SHP77 (cell line): Measurements from ENCODE around the gene GAREM1.
A peak's percentile ranks its signal among the peaks of the same experiment; 100 is the strongest.

Experiments
- DNase-seq, 2 experiments: peaks; one replicate each; lab custom pipeline; 2025; lab: John Stamatoyannopoulos, UW

The GAREM1 gene

DNA sequence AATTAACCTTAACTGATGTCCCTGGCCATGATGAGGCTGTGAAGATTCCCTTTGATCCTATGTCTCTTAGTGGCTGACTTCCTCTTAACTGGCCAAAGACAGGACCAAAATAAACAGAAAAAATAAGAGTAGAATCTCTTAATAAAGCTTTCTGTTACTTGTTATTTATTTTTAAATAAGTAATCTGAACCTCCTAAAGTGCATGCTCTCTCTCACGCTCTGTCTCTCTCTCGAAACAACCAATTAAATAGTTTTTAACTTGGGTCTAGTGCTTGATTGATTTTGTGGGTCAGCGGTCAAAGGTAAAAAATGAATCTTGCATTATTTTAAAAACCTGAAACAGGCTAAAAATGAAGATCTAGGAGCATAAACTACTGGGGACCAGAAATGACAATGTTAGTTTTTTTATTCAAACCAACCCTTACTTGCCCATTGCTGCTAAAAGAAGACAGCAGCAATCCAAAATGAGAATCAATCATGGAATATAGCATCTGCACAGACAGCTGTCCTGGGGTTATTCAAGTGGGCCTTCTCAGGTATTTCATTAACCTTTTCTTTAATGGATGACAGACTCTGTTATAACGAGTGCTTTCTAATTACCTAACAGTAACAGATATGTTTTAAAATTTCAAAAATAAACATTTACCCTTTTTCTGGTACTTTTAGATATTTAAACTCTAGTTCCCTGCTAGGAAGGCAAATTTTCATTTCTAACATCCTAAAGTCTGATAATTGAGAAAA, 11.2 kb downstream of the GAREM1 start:
- no peak for DNase-seq

DNA sequence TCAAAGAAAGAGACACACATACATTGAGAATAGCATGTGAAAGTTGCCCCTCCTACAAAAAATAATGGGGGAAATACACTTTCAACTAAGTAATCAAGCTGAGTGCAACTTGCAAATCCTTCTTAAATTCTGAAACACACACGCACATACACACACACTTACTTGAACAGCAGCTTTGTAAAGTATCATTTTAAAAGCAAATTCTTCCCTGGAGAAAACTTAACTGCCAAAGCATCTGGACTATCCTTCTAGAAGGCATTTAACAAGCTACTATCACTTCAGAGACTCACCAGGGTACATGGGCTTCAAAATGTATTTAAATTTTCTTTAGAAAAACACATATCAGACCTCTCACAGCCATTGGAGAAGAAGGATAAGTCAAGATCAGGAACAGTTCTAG, 15.3 kb downstream of the GAREM1 start:
- DNase-seq, result no peak

DNA sequence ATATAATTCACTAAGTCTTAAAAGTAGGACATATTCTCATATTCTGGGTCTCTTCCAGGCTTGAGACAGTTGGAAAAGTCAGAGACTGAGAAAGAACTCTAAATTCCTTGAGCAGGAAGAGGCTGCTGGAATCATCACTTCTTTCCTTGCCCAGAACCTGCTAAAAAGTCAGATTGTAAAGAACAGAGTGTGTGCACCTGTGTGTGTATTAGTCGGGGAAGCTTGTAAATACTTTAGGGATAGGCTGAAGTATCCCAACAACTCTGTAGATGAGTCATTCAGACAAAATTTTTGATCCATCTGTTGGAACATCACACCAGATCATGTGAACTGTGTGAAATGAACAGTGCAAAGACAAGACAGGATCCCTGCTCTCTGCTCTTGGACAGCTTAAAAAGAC, 16.1 kb downstream of the GAREM1 start:
- no peak for DNase-seq

DNA sequence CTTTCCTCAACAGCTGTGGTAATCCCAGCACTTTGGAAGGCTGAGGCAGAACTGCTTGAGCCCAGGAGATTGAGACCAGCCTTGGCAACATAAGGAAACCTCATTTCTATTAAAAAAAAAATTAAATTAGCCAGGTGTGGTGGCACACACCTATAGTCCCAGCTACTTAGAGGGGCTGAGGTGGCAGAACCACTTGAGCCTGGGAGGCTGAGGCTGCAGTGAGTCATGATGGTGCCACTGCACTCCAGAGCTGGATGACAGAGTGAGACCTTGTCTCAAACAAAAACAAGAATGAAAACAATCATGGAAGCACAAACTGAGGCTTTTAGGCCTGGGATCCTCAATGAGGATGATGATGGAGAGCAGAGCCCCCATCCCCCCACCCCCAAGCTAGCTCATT, 19.8 kb downstream of the GAREM1 start:
- no peak for DNase-seq

DNA sequence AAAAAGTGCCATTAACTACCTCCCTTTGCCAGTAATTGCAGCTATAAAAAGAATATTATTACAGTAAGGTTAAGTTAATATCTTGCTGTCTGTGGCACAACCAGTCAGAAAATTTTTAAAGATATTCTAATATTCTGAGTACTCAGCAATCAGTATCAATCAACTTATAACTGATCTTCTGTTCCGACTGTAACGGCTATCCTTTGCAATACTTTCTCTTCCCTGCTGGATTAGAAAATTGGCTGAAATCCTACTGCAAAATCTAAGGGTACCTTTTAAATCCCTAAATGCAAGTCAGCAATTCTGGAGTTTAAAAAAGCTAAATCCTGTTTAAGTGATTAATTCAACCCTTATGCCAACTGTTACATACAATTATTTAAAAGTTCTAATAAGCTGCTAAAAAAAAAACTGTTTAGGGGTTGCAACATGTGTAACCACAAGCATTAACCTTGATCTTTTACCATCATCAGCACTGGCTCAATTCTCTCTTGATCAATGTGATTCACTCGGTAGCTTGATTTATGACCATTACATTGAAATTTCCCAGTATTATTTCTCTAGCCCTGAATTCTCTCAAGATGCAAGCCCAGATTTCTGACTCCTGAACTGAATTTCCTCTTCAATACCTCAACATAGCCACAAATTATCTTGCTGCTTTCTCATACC, 20.5 kb downstream of the GAREM1 start:
- no peak for DNase-seq

DNA sequence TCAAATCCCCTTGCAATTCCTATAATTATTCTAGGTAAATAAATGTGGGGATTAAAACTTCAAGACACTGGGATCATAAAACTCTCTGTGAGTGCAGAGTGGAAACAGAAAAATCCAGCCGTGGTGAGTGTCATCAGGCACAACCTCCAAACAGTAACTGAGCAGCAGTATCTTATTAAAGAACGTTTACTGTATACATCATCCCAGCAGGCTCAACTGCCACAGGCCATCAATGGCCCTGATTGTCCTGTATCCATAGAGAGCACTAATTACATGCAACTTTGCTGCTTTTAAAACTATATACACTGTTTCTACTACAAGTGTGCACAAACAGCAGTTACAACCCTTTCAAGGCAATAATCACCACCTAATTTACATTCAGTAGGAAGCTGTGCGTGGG, 23.9 kb downstream of the GAREM1 start:
- DNase-seq, result no peak

DNA sequence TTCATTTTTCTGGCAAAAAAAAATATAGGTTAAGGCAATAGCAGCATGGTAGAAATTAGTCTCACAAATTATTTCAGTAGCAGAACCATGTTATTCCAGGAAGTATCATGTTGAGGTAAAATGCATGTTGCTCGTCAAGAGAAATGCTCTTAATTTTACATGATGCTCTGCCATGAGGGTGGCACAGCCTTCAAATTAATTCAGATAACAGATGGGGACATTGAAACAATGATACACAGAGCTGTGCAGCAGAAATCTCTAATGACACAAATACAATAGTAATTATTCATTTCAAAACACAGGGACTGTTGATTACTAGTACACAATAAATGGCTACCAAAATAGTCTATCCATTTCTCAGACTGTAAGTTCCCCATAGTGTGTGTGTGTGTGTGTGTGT, 24.8 kb downstream of the GAREM1 start:
- no peak for DNase-seq

DNA sequence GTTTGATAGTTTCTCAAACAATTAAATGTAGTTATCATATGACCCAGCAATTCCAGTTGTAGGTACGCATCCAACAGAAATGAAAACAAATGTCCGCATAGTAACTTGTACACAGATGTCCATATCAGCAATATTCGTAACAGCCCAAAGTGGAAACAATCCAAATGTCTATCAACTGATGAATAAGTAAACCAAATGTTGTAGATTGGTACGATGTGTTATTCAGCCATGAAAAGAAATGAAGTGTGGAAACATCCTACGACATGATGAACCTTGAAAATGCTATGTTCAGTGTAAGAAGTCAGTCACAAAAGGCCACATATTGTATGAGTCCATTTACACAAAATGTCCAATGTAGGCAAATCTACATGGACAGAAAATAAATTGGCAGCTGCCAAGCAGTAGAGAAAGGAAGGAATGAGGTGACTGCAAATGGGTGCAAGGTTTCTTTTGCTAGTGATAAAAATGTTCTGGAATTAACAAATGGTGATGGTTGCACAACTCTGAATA, 26.9 kb downstream of the GAREM1 start:
- no peak for DNase-seq

DNA sequence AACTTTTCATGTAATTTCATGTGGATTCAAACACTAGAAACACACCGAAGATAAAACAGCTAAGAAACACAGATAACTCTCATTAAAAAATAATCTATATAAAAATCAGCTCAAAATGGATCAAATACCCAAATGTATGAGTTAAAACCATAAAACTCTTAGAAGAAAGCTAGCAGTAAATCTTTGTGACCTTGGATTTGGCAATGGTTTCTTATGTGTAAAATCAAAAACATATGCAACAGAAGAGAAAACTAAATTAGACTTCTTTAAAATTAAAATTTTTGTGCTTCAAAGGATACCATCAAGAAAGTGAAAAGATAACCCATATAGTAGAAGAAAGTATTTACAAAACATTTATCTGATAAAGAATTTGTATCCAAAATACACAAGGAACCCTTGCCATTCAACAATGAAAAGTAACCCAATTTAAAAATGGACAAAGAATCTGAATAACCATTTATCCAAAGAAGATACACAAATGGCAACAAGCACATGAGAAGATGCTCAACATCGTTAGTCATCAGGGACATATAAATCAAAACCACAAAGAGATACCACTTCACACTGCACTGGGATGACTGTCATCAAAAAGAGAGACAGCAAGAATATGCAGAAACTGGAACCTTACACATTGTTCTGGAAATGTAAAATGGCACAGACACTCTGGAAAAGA, 27.5 kb downstream of the GAREM1 start:
- no peak for DNase-seq

DNA sequence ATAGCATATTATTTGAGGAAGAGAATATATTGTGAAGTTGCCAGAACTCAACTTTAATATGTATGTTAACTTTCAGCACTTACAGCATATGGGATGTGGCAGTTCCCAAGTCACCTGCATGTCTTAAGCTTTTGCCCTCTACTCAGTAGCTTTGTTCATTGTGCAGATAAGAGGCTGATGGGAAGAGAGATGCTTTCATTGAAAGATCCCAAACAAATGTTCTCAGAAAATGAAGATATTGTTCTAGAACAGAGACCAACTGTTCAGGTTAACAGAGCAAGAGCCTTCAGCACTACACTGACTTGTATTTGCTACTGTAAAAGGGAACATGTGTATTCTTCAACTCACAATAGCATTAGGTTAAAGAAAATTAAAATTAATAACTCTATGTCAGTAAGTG, 28.1 kb downstream of the GAREM1 start:
- no peak for DNase-seq

DNA sequence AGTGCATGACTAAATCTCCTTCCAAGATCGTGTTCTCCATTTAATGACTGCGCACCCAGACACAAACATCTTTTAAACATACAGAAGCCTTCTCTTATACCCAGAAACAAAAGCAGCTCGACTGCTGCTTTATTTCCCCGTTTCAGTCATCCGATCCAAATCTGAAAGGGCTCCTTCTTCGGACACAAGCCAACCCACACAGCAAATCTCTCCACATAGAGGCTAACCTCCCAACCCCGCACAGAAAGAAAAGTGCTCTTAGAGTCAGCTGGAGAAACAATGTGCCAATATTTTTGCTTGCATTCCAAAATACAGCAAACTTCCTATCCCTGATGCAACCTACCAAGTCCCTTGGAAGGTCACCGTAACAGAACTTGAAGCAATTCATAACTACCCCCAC, 29.1 kb downstream of the GAREM1 start:
- DNase-seq, result no peak

DNA sequence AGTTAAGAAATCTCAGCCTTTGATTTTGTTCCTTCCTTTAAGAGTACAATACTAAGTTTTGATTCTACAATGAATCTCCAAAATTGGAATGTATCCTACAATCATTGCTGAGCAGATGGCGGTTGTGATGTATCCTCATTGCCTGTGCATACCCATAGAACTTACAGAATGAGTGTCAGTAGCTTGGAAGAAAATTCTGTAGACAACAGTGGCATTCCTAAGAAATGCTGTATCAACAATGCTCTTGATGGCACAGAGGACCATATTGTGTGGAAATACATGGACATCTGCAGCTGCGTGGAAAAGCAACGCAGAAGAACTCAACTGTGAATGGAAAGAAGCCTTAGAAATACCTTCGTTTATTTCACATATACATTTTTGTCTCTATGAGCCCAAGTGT, 30.2 kb downstream of the GAREM1 start:
- no peak for DNase-seq

DNA sequence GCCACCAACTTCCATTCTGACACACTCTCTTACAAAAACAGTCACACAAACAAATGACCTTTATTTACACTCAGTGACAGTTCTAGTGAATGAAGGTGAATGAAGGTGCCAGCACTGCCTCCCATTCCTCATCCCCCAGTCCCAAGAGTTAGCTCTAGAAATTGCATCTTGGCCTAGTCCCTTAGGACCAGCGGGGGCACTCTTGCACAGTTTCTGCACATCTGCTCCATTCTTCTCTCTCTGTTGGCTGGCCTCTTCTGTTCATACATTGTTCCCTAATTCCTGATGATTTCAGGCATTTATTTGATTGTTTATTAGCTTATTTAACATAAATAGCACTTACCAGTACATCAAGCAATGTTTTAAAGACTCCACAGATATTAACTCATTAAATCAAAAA, 30.9 kb downstream of the GAREM1 start:
- peak in 1 of 2 experiments; percentile 23 for DNase-seq

DNA sequence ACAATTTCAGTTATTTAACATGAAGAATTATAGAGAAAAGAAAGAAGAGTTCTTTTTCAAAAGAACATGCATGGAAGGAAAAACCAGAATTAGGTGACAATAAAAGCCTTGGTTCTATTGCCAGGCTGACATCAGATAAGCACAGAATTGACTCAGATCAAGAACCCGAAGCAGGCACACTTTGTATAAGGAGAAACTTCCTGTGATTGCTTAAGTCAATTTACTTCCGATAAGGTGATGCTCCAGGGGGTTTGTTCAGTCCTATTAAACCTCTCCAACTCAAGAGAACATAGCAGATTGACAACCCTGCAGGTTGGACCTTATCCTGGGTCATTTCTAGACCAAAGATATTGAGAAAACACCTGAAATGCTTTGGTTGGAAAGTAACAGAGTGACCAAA, 31.4 kb downstream of the GAREM1 start:
- no peak for DNase-seq

DNA sequence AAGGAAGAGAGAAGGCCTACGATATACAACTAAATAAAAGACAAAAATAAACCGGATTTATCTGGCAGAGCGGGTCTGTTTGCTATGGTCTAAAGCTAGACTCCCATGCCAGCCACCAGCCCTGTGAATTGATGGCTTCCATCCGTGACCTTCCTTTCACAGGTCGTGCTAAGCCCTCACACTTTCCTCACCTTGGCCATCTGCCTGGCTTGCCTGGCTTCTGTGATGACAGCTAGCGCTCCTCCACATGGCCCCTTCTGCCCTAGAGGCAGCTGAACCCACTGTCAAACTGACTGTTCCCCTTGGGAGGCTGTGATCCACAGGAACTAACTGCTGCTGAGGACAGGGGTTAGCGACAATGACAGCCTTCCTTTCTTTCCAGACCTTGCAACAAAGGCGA, 32.5 kb downstream of the GAREM1 start:
- peak; percentile 65 for DNase-seq

DNA sequence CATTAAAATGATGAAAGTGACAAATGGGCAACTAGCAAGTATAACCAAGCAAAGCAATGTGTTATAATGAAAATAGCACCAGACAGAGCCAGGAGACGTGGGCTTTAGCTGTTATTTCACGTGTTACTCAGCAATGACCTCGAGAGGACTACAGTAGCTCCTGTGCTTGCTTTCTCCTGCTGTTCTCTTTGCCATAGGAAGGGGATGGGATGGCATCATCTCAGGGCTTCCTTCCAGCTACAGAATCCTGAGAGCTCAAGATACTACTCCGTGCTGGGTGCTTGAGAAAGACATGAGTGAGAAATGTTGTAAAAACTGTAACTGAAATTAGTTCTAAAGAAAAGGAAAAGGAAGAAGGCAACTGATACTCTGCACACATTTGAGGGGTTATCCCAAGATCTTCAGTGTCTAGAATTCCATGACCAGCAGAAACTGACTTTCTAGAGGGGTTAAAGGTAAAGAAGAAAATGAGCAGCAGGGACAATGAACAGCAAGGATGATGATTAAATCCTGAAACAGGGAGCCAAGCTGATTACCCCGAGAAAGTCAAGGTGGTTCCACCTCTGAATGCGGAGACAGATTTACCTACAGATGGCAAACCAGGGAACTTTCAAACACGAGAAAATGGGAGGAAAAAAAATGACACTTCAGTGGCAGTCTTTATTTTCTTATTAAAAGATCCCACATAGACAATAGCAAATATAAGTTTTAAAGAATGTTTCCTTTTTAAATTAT, 33.4 kb downstream of the GAREM1 start:
- no peak for DNase-seq

DNA sequence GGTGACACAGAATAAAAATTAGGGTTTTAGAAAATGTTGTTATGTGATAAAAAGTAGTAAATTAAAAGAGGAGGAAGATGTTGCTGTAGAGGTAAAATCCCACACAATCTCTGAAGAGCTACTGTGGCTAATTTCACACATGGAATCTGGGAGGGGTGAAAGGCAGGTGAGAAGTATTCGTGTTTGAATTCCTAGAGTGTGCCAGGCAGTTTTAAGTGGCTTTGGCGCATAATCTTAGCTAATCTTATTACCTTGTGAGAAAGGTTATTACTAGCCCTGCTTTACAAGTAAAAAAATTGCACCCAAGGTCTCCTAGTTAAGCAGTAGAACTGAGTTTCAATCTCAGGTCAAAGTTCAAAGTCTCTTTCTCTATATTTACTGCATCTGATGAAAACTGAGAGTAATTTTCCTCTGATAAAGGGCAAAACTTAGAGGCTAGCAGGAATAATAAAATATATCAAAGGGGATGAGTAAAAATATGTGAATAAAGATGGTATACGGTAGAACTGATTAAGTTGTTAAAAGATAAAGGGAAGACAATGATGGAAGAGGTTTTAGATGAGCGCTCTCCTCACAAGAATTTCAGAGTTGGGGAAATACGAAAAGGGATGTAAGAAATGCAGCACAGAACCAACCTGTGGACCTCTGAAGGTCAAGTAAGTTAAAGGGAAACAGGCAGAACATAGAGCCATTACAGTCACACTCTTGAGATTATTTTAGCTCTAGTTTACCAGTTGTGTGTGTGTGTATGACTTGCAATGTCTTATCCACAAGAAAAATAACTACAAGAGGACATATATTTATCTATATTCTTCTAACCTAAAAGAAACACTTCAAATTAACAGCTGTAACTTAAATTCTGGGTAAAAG, 34.8 kb downstream of the GAREM1 start:
- no peak for DNase-seq

DNA sequence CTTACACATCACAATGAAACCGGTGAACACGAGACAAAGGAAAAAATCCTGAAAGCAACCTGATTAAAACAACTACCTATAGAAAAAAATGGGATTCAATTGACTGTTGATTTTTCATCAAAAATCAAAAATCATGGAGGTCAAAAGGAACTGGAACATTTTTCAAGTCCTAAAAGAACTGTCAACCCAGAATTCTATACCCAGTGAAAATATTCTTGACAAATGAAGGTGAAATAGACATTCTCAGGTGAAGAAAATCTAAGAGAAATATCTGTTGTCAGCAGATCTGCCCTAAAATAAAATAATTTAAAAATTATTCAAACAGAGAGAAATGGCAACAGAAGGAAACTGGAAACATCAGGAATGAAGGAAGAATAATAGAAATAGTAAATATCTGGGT, 38.9 kb downstream of the GAREM1 start:
- no peak for DNase-seq

DNA sequence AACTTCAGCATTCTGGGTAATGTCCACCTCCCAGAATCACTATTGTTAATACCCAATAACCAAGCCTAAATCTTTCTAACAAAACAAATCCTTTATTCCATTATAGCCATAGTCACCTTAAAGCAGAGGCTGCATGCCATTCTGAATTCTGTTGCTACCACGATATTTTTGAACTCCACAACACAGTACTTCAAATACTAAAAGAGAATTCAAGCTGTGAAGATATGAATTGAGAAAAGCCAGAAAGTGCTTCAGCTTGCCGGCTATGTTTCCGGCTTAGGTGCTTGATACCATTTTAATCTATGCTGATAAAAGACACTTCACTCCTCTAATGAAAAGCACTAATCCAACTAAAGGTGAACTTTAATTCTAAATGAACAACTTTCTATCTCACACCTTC, 41.3 kb downstream of the GAREM1 start:
- no peak for DNase-seq

DNA sequence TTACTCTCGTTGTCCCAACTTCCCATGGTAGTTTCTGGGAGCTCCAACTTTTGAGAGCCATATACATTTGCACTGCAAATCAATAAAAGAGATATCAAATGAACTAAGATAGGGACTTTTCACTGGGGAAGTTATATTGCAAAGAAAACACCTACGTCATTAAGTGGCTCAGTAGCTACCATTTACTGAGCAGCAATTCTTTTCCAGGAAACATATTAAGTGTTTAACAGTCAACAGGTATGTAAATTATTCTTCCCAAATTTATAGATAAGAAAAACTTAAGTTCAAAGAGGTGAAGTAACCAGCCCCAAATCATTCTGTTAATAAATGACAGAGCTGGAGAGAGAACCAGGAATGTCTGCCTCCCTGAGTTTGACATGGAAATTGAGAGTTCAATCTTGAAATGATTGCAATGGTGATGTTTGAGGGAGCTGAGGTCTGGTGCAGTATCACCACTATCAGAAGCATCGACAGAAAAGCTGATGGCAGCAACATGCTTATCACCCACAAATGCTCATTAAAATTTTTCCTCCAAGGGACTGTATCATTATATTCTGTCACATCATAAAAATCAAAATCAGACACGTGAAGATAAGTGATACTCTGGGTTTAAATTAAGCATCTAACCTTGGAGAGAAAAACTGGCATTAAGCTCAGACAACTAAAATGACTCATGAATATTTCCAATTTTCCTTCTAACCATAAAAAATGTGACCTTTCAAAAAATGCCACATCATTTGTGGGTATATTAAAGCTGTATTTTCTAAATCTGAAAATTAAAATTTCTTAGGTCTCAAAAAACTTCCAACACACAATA, 43.4 kb downstream of the GAREM1 start:
- no peak for DNase-seq

DNA sequence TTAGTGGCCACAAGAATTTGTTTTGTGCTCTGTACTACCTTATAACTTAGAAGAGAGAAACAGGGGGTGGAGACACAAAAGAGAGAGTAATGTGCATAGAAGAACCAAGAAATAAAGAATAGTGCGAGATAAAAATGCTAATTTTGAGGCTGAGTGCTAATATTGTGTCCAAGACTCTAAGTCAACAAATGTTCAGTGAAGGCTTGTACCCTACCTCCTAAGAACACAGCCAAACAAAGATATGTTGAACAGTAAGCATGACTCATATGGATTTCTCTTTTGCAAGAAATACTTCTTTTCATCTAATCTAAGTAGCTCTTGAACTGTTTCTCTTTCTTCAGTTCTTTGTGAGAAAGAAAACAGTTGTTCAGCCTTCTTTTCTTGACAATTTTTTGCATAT, 45.2 kb downstream of the GAREM1 start:
- no peak for DNase-seq
